HG02571 (cell line): ENCODE measurements around the gene TARP.
"Not testable (repeated sequence)": the region's sequence is repeated elsewhere in the genome, so short reads cannot be mapped to it uniquely, and the experiment has no call there.

ENCODE experiments used
- ATAC-seq: cut with Tn5 transposase; IDR thresholded peaks from one replicate; pipeline ENCODE4 v1.9.1; 2021; ENCODE audit warnings: mild to moderate bottlenecking, moderate library complexity; ENCODE audit not compliant: unreplicated experiment

The TARP gene

DNA sequence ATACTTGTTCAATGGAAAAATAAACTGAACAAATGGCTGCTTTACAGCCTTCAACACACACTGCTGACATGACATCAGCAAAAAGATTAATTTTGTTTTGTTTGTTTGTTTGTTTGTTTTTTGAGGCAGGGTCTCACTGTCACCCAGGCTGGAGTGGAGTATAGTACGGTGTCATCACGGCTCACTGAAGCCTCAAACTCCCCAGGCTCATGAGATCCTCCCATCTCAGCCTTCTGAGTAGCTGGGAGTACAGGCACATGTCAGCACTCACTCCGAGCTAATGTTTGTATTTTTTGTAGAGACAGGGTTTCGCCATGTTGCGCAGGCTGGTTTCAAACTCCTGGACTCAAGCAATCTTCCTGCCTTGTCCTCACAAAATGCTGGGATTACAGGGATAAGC, 10.9 kb downstream of the TARP start:
- no peak for ATAC-seq

GRCh38 chr7:38262026-38262425, 11.4 kb downstream of the TARP start:
- ATAC-seq: not testable (repeated sequence)

DNA sequence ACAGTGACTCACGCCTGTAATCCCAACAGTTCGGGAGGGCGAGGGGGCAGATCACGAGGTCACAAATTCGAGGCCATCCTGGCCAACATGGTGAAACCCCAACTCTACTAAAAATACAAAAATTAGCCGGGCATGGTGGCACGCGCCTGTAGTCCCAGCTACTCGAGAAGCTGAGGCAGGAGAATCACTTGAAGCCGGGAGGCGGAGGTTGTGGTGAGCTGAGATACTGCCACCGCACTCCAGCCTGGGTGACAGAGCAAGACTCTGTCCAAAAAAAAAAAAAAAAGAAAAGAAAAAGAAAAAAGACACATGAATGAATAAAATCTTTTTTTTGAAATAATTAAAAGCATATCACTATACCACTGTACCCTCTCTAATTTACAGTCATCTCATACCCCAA, 11.8 kb downstream of the TARP start:
- ATAC-seq: not testable (repeated sequence)

DNA sequence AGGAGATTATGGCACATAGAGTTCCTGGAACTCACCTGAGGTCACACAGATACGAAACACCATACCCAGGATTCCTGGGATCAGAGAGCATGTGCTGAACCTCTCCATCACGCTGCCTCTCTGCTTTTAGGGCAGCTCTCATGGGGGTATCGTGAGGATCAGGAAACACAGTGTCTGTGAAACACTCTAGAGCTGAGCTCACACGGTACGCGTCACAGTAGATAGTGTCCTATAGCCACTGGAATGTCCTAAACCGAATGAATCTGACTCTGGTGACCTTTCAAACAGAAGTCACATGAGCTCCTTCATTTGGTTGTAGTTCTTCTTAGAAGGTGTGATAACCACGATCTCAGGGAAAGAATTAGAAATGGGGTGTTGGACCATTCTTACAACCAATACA, 14.3 kb downstream of the TARP start:
- not testable (repeated sequence) for ATAC-seq

- ATAC-seq: no peak
Observed at GRCh38 chr7:38257350-38257677, 16.1 kb downstream of the TARP start.

DNA sequence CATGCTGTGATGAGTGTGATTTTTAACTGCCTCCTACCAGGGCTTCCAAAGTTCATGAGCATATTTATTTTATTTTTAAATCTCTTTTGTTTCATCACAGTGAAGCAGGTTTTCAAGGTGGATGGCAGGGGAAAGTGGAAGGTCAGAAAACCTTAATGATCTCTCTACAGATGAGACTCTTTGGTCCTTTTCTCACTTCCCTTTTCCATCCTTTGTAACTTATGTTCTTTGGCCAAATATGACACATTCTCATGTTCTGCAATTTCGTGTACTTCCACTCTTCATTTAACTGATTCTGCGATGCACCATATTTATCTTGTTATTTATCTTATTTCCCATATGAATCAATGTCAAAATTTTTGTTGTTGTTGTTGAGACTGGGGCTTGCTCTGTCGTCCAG, 23.6 kb downstream of the TARP start:
- ATAC-seq: peak; percentile 84

- ATAC-seq: no peak
Observed at GRCh38 chr7:38248069-38248567, 25.3 kb downstream of the TARP start.

DNA sequence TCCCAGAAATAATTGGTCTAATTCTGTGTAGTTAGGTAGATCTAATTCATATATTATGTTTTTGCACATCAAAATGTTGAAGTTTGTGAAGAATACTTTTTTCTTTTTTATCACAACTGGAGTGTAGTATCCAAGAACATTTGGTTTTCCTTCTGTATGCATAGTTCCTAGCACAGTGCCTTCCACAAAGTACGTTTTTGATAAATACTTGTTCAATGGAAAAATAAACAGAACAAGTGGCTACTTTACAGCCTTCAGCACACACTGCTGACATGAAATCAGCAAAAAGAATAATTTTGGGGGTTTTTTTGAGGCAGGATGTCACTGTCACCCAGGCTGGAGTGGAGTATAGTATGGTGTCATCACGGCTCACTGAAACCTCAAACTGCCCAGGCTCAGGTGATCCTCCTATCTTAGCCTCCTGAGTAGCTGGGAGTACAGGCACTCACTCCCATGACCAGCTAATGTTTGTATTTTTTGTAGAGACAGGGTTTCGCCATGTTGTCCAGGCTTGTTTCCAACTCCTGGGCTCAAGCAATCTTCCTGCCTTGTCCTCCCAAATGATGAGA, 27.9 kb downstream of the TARP start:
- no peak for ATAC-seq

- ATAC-seq: no peak
Observed at GRCh38 chr7:38244516-38244915, 28.9 kb downstream of the TARP start.

DNA sequence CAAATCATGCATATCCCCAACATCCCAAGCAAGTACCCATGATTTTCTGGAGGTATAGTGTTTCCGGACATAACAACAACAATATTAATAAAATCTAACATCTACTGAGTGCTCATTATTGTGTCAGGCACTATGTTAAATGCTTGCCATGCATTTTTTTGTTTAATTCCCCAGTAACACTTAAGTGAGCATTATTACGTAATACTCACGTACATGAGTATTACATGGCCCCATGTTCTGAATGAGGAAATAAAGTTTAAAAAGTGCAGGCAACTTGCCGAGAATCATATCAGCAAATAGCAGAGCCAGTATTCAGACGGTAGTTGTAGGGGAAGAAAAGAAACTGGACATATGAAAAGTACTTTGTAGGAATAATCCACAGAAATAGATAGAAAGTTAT, 30.1 kb downstream of the TARP start:
- not testable (repeated sequence) for ATAC-seq

DNA sequence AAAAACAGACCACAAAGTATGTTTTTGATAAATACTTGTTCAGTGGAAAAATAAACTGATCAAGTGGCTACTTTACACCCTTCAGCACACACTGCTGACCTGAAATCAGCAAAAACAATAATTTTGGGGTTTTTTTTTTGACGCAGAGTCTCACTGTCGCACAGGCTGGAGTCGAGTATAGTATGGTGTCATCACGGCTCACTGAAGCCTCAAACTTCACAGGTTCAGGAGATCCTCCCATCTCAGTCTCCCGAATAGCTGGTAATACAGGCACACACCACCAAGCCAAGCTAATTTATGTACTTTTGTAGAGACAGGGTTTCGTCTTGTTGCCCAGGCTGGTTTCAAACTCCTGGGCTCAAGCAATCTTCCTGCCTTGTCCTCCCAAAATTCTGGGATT, 30.6 kb downstream of the TARP start:
- ATAC-seq: no peak

GRCh38 chr7:38241071-38241470, 32.4 kb downstream of the TARP start:
- ATAC-seq: no peak

- not testable (repeated sequence) for ATAC-seq
Observed at GRCh38 chr7:38239129-38239528, 34.3 kb downstream of the TARP start.

DNA sequence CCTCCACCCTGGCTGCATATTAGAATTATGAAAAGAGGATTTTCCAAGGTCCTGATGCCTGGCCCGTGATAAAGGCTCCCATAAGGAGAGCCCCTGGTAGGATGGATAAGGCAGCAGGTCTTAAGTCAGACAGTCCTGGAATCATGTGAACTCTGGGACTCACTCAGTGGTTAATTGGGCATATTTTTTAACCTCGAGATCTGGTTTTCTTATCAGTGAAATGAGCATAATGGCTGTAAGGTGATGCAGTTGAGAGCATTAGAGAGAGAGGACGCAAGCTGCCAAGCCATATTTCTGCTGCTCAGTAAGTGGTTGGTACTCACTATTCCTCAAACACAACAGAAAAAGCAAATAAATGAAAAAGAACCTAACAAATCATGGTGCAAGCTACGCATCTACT, 37.8 kb downstream of the TARP start:
- ATAC-seq: no peak

DNA sequence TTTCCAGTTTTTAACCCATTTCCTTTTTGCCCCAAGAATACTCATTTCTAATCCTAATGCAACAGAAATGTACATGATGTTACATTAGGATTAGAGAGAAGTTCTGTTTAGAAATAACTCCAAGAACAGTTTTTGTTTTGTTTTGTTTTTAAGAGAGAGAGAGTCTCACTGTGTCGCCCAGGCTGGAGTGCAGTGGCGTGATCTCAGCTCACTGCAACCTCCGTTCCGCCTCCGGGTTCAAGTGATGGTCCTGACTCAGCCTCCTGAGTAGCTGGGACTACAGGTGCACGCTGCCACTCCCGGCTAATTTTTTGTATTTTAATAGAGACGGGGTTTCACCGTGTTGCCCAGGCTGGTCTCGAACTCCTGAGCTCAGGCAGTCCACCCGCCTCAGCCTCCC, 38.7 kb downstream of the TARP start:
- ATAC-seq: not testable (repeated sequence)

- peak; percentile 82 for ATAC-seq
Observed at GRCh38 chr7:38232502-38233366, 40.7 kb downstream of the TARP start.

DNA sequence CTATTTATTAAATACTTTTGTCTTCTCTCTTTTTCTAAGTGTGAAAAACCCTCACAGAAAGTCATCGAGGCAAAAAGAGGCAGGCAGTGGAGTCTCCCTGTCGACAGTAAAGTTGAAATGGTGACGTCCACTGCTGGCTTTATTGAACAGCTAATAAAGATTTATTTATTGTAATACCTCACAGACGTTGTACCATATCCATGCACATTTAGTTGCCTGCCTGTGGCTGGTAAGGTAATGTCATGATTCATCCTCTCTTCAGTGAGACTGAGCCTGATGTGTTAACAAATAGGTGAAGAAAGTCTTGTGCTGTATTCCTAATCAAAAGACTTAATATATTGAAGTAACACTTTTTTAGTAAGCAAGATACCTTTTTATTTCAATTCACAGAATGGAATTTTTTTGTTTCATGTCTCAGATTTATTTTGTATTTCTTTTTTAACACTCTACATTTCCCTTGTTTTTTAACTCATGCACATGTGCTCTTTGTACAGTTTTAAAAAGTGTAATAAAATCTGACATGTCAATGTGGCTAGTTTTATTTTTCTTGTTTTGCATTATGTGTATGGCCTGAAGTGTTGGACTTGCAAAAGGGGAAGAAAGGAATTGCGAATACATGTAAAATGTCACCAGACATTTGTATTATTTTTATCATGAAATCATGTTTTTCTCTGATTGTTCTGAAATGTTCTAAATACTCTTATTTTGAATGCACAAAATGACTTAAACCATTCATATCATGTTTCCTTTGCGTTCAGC, 43.4 kb downstream of the TARP start:
- no peak for ATAC-seq

DNA sequence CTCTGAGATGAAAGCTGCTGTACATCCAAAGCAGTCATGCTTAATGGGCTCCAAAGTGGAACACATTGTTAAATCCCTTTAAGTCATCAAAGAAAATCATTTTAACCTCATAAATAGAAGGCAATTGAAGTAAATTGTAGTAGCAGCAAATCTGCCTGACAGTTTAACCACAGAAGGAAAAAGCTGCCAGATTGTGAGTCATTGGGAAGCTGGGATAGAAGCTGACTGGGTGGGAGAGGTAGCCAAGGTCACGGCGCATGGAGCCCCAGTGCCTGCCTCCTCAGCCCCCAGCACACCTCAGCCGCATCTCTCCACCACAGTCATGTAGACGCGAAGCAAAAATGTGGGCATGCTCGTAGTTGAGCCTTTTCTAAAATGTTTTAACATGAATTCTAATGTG, 44.0 kb downstream of the TARP start:
- no peak for ATAC-seq

GRCh38 chr7:38224392-38224791, 49.0 kb downstream of the TARP start:
- no peak for ATAC-seq

GRCh38 chr7:38223306-38223705, 50.1 kb downstream of the TARP start:
- ATAC-seq: no peak

GRCh38 chr7:38222481-38223096, 50.8 kb downstream of the TARP start:
- ATAC-seq: no peak
